HG02884 (cell line): ENCODE results near the gene ZBTB47.

Experiments used
- ATAC-seq: cut with Tn5 transposase; IDR thresholded peaks from one replicate; pipeline ENCODE4 v1.9.1; 2021; ENCODE audit warnings: mild to moderate bottlenecking, moderate library complexity; ENCODE audit not compliant: unreplicated experiment

The ZBTB47 gene

GRCh38 chr3:42652611-42653302 lies 740 bp upstream of the ZBTB47 start:
- peak; percentile 66 for ATAC-seq

GRCh38 chr3:42653303-42653559 lies 266 bp upstream of the ZBTB47 start:
- ATAC-seq, result no peak

- ATAC-seq, result no peak
These were observed 1.1 kb downstream of the ZBTB47 start for GRCh38 chr3:42654331-42655201.

GRCh38 chr3:42655331-42655888 lies 1.9 kb downstream of the ZBTB47 start:
- ATAC-seq, result no peak

- no peak for ATAC-seq
These were observed 2.6 kb downstream of the ZBTB47 start for GRCh38 chr3:42655980-42656679.

GRCh38 chr3:42656680-42657610 lies 3.4 kb downstream of the ZBTB47 start:
- no peak for ATAC-seq

- ATAC-seq, result no peak
These were observed 4.2 kb downstream of the ZBTB47 start for GRCh38 chr3:42657675-42658074.

GRCh38 chr3:42658091-42658770 lies 4.7 kb downstream of the ZBTB47 start:
- ATAC-seq, result no peak

GRCh38 chr3:42658771-42659390 lies 5.4 kb downstream of the ZBTB47 start:
- no peak for ATAC-seq

- no peak for ATAC-seq
These were observed 6.1 kb downstream of the ZBTB47 start for GRCh38 chr3:42659451-42660130.

GRCh38 chr3:42660131-42660715 lies 6.7 kb downstream of the ZBTB47 start:
- no peak for ATAC-seq

- no peak for ATAC-seq
These were observed 7.4 kb downstream of the ZBTB47 start for GRCh38 chr3:42660898-42661297.

GRCh38 chr3:42661593-42662022 lies 8.1 kb downstream of the ZBTB47 start:
- no peak for ATAC-seq

- ATAC-seq, result no peak
These were observed 8.7 kb downstream of the ZBTB47 start for GRCh38 chr3:42662037-42662812.

- ATAC-seq, result no peak
These were observed 9.5 kb downstream of the ZBTB47 start for GRCh38 chr3:42662813-42663535.

- no peak for ATAC-seq
These were observed 10.3 kb downstream of the ZBTB47 start for GRCh38 chr3:42663581-42664437.
